ENCODE results near the gene LCAT.
A peak's percentile ranks its signal among the peaks of the same experiment; 100 is the strongest.
"Not testable (repeated sequence)": the region's sequence is repeated elsewhere in the genome, so short reads cannot be mapped to it uniquely, and the experiment has no call there.

The LCAT gene

GRCh38 chr16:67941469-67942199, 2.3 kb downstream of the LCAT start:
- no peaks in the 10 kb centered on the region for H4K20me1 ChIP-seq (ENCODE audit: insufficient read depth, low read length, poor library complexity, severe bottlenecking)
- H3K36me3 ChIP-seq (ENCODE audit: insufficient read depth, low read length), result no peaks in the 10 kb centered on the region
- no peaks in the 10 kb centered on the region for H3K9me2 ChIP-seq (replicated peaks; ENCODE audit: low read depth, low read length)
- H3K4me1 ChIP-seq (ENCODE audit: insufficient read depth, low read length, poor library complexity, severe bottlenecking), result peaks cover 19% of the 10 kb centered on the region
- H3K9me3 ChIP-seq (ENCODE audit: insufficient read depth, low read depth, low read length), result no peaks in the 10 kb centered on the region
- no peaks in the 10 kb centered on the region for H3K27me3 ChIP-seq (ENCODE audit: insufficient read depth, low read length, poor library complexity, severe bottlenecking)
- H3K4me2 ChIP-seq (ENCODE audit: low read depth, low read length, poor library complexity, severe bottlenecking), result peak overlapping the region; percentile 18
- peaks cover 15% of the 10 kb centered on the region for H3K79me2 ChIP-seq (ENCODE audit: insufficient read depth, low read length)
- TF ChIP-seq CTCF (conservative IDR thresholded peaks at IDR 0.05; ENCODE audit: low read length) (no peak), EZH2phosphoT487 (IDR thresholded peaks at IDR 0.05; ENCODE audit: borderline replicate concordance) (no peak)
- H2AFZ ChIP-seq (ENCODE audit: low read length), result no peak overlapping the region
- H3K4me3 ChIP-seq (ENCODE audit: low read length, poor library complexity, severe bottlenecking), result no peak overlapping the region
- no peak overlapping the region for H3K9ac ChIP-seq (ENCODE audit: low read depth, low read length, poor library complexity, severe bottlenecking)
- no peaks in the 10 kb centered on the region; the same call in 1 of the 2 replicates for H3F3A ChIP-seq (ENCODE audit: low read depth)

GRCh38 chr16:67940446-67941089, 3.4 kb downstream of the LCAT start:
- Histone ChIP-seq H3K4me1 (ENCODE audit: insufficient read depth, low read length, poor library complexity, severe bottlenecking) (peaks cover 19% of the 10 kb centered on the region), H3K9me3 (ENCODE audit: insufficient read depth, low read depth, low read length) (no peaks in the 10 kb centered on the region), H3K27me3 (ENCODE audit: insufficient read depth, low read length, poor library complexity, severe bottlenecking) (no peaks in the 10 kb centered on the region), H3K4me2 (ENCODE audit: low read depth, low read length, poor library complexity, severe bottlenecking) (no peak overlapping the region), H3K36me3 (ENCODE audit: insufficient read depth, low read length) (no peaks in the 10 kb centered on the region), H3K9me2 (replicated peaks; ENCODE audit: low read depth, low read length) (no peaks in the 10 kb centered on the region), H2AFZ (ENCODE audit: low read length) (no peak overlapping the region), H3F3A (ENCODE audit: low read depth) (no peaks in the 10 kb centered on the region; the same call in 1 of the 2 replicates), H3K4me3 (ENCODE audit: low read length, poor library complexity, severe bottlenecking) (no peak overlapping the region), H3K9ac (ENCODE audit: low read depth, low read length, poor library complexity, severe bottlenecking) (no peak overlapping the region), H4K20me1 (ENCODE audit: insufficient read depth, low read length, poor library complexity, severe bottlenecking) (no peaks in the 10 kb centered on the region), H3K79me2 (ENCODE audit: insufficient read depth, low read length) (peaks cover 24% of the 10 kb centered on the region)
- TF ChIP-seq EZH2phosphoT487 (IDR thresholded peaks at IDR 0.05; ENCODE audit: borderline replicate concordance) (no peak), CTCF (conservative IDR thresholded peaks at IDR 0.05; ENCODE audit: low read length) (no peak)

GRCh38 chr16:67939507-67940445, 4.1 kb downstream of the LCAT start:
- no peak overlapping the region for H3K4me2 ChIP-seq (ENCODE audit: low read depth, low read length, poor library complexity, severe bottlenecking)
- H3K9me2 ChIP-seq (replicated peaks; ENCODE audit: low read depth, low read length), result no peaks in the 10 kb centered on the region
- TF ChIP-seq EZH2phosphoT487 (IDR thresholded peaks at IDR 0.05; ENCODE audit: borderline replicate concordance) (no peak), CTCF (conservative IDR thresholded peaks at IDR 0.05; ENCODE audit: low read length) (no peak)
- no peak overlapping the region for H3K4me3 ChIP-seq (ENCODE audit: low read length, poor library complexity, severe bottlenecking)
- no peak overlapping the region for H2AFZ ChIP-seq (ENCODE audit: low read length)
- no peaks in the 10 kb centered on the region for H3K9me3 ChIP-seq (ENCODE audit: insufficient read depth, low read depth, low read length)
- H3K79me2 ChIP-seq (ENCODE audit: insufficient read depth, low read length), result peaks cover 30% of the 10 kb centered on the region
- H3K4me1 ChIP-seq (ENCODE audit: insufficient read depth, low read length, poor library complexity, severe bottlenecking), result peaks cover 24% of the 10 kb centered on the region
- no peaks in the 10 kb centered on the region; the same call in 1 of the 2 replicates for H3F3A ChIP-seq (ENCODE audit: low read depth)
- H4K20me1 ChIP-seq (ENCODE audit: insufficient read depth, low read length, poor library complexity, severe bottlenecking), result peaks cover 7% of the 10 kb centered on the region
- H3K36me3 ChIP-seq (ENCODE audit: insufficient read depth, low read length), result no peaks in the 10 kb centered on the region
- H3K9ac ChIP-seq (ENCODE audit: low read depth, low read length, poor library complexity, severe bottlenecking), result no peak overlapping the region
- no peaks in the 10 kb centered on the region for H3K27me3 ChIP-seq (ENCODE audit: insufficient read depth, low read length, poor library complexity, severe bottlenecking)

- H3K36me3 ChIP-seq (ENCODE audit: insufficient read depth, low read length); H4K20me1 ChIP-seq (ENCODE audit: insufficient read depth, low read length, poor library complexity, severe bottlenecking); H2AFZ ChIP-seq (ENCODE audit: low read length); H3K27me3 ChIP-seq (ENCODE audit: insufficient read depth, low read length, poor library complexity, severe bottlenecking); H3F3A ChIP-seq (ENCODE audit: low read depth); H3K9me2 ChIP-seq (replicated peaks; ENCODE audit: low read depth, low read length); H3K9me3 ChIP-seq (ENCODE audit: insufficient read depth, low read depth, low read length): not testable (repeated sequence)
- Histone ChIP-seq H3K4me1 (ENCODE audit: insufficient read depth, low read length, poor library complexity, severe bottlenecking) (peaks cover 24% of the 10 kb centered on the region), H3K4me3 (ENCODE audit: low read length, poor library complexity, severe bottlenecking) (peak overlapping the region; percentile 80), H3K9ac (ENCODE audit: low read depth, low read length, poor library complexity, severe bottlenecking) (peak overlapping the region; percentile 96), H3K4me2 (ENCODE audit: low read depth, low read length, poor library complexity, severe bottlenecking) (peak overlapping the region; percentile 84), H3K79me2 (ENCODE audit: insufficient read depth, low read length) (peaks cover 30% of the 10 kb centered on the region)
Observed at GRCh38 chr16:67937713-67938112, 6.2 kb downstream of the LCAT start.

Data from Loucy (cell line).